Measurements from ENCODE around the gene MROH8.

MROH8 gene

DNA sequence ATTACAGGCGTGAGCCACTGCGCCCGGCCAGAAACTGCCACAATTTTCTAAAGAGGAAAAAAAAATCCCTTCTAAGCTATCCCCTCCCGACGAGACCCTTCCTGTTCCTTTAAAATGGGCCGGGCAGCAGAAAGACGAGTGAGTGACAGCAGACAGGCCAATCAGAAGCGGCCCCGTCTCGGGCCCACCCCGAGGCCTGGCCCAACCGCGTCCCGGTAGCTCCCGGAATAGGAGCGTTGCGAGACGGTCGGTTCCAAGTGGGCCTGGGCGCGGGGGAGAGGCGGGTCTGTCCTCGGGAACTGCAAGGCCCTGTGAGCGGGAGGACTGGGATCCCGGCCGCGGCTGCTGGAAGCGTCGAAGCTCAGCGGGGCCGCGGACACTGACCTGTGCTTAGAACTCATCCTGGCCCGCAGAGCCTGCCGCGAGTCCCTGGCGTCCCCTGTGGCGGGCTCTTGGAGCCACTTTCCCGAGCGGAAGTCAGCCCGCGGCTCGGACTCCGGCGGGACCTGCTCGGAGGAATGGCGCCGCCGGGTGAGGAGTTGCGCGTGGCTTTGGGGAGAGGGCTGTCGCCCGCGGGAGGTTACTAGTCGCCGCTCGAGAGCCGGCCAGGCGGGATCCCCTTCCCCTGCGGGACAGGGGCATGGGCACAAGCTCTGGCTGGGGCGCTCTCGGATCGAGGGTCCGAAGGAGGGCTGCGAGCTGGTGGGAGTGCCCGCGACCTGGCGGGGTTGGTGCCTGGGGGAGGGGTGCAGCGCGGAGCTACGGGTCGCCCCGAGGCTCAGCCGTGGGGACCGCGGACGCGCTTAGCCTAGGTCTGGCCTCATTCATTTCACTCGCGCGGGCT is at the start of gene MROH8, which contains the start of gene RPN2:
MROH8 (minus strand) TSS at position 710 of the 844 bp plus-strand sequence.
RPN2 (plus strand) TSS at position 492 of the 844 bp plus-strand sequence; CDS start at position 519, 27 bp downstream.
- in situ Hi-C loops (cut with MboI; ENCODE audit: low sequenced_read_pairs): no loop called here
- H3K27me3 ChIP-seq (ENCODE audit: low read depth): no peaks in the 10 kb centered on the region
- peak within 1 kb of the TSS; percentile 99 for H3K4me3 ChIP-seq
- peak; percentile 96 to 98 for DNase-seq (ENCODE audit: low spot score in 2 of 2)
- H3K4me1 ChIP-seq: peaks cover 11% of the 10 kb centered on the region
- H3K9me3 ChIP-seq: no peaks in the 10 kb centered on the region
- H3K36me3 ChIP-seq (replicated peaks): peaks cover 16% of the 10 kb centered on the region

DNA sequence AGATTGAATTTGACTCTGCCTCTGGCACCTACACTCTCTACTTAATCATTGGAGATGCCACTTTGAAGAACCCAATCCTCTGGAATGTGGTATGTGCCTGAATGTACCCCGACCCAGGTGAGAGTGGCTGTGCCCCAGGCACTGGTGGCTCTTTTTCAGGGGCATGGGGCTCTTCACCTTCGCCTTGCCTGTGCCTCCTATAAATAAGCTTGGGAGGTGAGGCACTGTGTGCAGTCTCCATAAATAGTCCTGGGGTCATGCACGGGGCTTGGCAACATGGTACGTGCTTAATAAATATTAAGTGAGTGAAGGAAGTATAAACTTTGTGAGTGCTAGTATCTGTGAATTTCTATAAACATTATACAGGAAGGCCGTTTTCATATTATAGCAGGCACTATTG is 49.3 kb upstream of the MROH8 start:
- Histone ChIP-seq H3K4me3 (no peak overlapping the region), H3K27me3 (ENCODE audit: low read depth) (no peaks in the 10 kb centered on the region), H3K4me1 (peaks cover 13% of the 10 kb centered on the region), H3K36me3 (replicated peaks) (peaks cover 97% of the 10 kb centered on the region), H3K9me3 (no peaks in the 10 kb centered on the region)
- no peak for DNase-seq (ENCODE audit: low spot score in 2 of 2)
- in situ Hi-C loops (cut with MboI; ENCODE audit: low sequenced_read_pairs): no loop called here

DNA sequence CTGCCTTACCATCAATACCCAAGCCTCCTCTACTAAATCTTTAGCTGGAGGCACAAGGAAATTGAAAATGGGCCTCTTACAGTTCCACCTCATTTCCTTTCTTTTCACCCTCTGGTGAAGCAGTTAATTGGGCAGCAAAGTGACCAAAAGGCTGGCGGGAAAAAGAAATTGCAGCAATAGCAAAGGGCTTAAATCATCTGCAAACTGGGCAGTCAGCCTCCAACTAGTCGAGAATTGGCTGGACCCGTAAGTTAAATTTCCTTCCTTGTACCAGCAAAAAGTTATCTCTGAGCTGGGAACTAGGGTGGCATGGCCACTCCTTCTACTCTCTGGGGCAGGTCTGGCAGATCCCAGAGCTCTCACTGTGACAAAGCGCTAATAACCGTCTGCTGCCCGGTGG is 48.7 kb upstream of the MROH8 start:
- Histone ChIP-seq H3K36me3 (replicated peaks) (peaks cover 97% of the 10 kb centered on the region), H3K9me3 (no peaks in the 10 kb centered on the region), H3K4me1 (peaks cover 14% of the 10 kb centered on the region), H3K4me3 (no peak overlapping the region), H3K27me3 (ENCODE audit: low read depth) (no peaks in the 10 kb centered on the region)
- no peak for DNase-seq (ENCODE audit: low spot score in 2 of 2)
- in situ Hi-C loops (cut with MboI; ENCODE audit: low sequenced_read_pairs): no loop called here

DNA sequence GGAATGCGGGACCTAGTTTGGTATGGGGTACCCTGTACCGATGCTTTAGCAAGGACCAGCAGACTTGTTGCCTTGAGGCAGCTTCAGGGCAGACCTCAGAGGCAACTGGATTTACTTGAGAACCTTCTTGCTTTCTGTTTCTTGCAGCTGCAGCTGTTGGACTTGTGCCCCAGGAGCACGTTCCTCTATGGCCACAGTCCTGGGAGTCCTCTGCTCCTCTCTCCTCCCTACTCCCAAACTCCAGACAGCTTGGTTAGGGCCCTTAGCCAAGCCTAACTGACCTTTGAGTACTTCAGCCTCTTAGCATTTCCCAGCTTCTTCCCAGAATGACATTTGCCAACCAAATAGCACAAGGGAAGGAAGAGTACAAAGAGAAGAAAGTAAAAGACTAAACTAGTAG is 47.5 kb upstream of the MROH8 start:
- H3K9me3 ChIP-seq: no peaks in the 10 kb centered on the region
- no peak for DNase-seq (ENCODE audit: low spot score in 2 of 2)
- peaks cover 23% of the 10 kb centered on the region for H3K4me1 ChIP-seq
- H3K4me3 ChIP-seq: no peak overlapping the region
- in situ Hi-C loops (cut with MboI; ENCODE audit: low sequenced_read_pairs): no loop called here
- peaks cover 95% of the 10 kb centered on the region for H3K36me3 ChIP-seq (replicated peaks)
- H3K27me3 ChIP-seq (ENCODE audit: low read depth): no peaks in the 10 kb centered on the region

DNA sequence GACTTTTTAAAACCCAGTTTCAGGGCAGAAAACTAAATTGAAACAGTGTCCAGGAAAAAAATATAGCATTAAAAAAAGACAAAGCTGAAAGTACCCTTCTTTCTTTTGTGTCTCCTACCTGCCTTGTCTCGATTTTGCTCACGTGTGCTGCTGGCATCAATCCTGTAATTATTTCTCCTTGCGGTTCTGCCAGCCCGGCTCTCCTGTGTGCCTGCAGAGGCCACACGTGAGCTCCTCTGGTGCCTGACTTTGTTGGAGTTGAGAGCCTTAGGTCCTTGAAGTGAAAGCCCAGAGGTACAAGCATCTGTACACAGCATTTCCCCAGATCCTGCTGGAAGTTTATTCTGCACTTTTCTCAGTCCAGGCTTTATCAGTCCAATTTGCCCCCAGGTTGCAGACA is 45.8 kb upstream of the MROH8 start:
- Histone ChIP-seq H3K27me3 (ENCODE audit: low read depth) (no peaks in the 10 kb centered on the region), H3K9me3 (no peaks in the 10 kb centered on the region), H3K4me1 (peaks cover 36% of the 10 kb centered on the region), H3K4me3 (no peak overlapping the region), H3K36me3 (replicated peaks) (peaks cover 81% of the 10 kb centered on the region)
- in situ Hi-C loops (cut with MboI; ENCODE audit: low sequenced_read_pairs): no loop called here
- DNase-seq (ENCODE audit: low spot score in 2 of 2): no peak

DNA sequence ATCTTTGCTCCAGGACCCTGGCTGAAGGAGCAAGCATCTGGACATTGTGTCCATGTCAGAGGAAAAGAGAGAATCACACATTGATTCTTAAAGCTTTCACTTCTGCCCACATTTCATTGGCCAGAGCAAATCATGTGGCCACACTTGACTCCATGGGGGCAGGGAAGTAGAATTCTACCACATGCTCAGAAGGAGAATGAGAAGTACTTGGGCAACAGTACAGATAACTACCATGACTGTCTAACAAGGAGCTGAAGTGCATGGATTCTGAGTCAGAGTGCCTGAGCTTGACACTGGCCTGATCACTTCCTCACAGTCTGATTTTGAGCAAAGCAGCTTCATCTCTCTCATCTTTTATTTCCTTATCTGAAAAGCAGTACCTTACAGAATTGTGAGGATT is 43.7 kb upstream of the MROH8 start:
- in situ Hi-C loops (cut with MboI; ENCODE audit: low sequenced_read_pairs): no loop called here
- Histone ChIP-seq H3K27me3 (ENCODE audit: low read depth) (no peaks in the 10 kb centered on the region), H3K36me3 (replicated peaks) (peaks cover 71% of the 10 kb centered on the region), H3K4me3 (no peak overlapping the region), H3K9me3 (no peaks in the 10 kb centered on the region), H3K4me1 (peaks cover 29% of the 10 kb centered on the region)
- peak in 1 of 2 experiments; percentile 8 for DNase-seq (ENCODE audit: low spot score in 2 of 2)

DNA sequence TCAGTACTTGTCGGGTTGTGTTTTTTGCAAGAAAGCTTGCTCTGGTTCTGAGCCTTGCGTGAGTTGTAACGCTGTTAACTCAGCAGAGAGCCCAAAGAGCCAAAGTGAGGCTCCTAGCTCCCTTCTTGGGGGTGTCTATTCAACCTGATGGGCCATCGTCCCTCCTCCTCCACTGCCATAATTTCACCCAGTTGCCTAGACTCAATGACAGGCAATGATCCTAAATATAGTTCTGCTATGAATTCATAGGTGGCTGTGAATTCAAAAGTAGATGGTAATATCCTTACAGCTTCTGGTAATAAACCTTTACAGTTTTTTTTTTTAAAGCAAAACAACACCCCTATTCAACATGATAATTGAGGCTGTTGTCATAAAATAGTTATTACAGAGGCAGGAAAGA is 42.7 kb upstream of the MROH8 start:
- in situ Hi-C loops (cut with MboI; ENCODE audit: low sequenced_read_pairs): no loop called here
- no peaks in the 10 kb centered on the region for H3K9me3 ChIP-seq
- H3K4me1 ChIP-seq: peaks cover 29% of the 10 kb centered on the region
- no peak overlapping the region for H3K4me3 ChIP-seq
- no peak for DNase-seq (ENCODE audit: low spot score in 2 of 2)
- no peaks in the 10 kb centered on the region for H3K27me3 ChIP-seq (ENCODE audit: low read depth)
- peaks cover 61% of the 10 kb centered on the region for H3K36me3 ChIP-seq (replicated peaks)

DNA sequence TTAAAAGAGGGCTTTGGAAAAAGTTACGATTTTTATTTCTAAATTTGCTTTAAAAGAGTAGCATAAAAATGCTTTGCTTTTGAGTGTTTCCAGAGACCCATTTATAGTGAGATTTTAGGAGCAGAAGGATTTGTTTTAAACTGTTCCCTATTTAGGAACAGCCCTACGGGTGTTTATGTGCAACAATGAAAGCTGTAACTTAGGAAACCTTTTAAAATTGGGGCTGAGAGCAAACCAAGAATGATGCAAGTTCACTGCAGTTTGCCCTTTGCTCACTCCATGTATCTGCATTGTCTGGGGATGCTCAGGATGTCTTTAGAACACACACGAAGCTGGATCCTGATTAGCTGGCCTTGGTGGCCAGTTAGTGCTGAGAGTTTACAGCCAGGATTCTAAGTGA is 41.4 kb upstream of the MROH8 start:
- in situ Hi-C loops (cut with MboI; ENCODE audit: low sequenced_read_pairs): no loop called here
- Histone ChIP-seq H3K9me3 (no peaks in the 10 kb centered on the region), H3K4me1 (peaks cover 29% of the 10 kb centered on the region), H3K27me3 (ENCODE audit: low read depth) (no peaks in the 10 kb centered on the region), H3K36me3 (replicated peaks) (peaks cover 58% of the 10 kb centered on the region), H3K4me3 (no peak overlapping the region)
- DNase-seq (ENCODE audit: low spot score in 2 of 2): peak; percentile 46 to 59

DNA sequence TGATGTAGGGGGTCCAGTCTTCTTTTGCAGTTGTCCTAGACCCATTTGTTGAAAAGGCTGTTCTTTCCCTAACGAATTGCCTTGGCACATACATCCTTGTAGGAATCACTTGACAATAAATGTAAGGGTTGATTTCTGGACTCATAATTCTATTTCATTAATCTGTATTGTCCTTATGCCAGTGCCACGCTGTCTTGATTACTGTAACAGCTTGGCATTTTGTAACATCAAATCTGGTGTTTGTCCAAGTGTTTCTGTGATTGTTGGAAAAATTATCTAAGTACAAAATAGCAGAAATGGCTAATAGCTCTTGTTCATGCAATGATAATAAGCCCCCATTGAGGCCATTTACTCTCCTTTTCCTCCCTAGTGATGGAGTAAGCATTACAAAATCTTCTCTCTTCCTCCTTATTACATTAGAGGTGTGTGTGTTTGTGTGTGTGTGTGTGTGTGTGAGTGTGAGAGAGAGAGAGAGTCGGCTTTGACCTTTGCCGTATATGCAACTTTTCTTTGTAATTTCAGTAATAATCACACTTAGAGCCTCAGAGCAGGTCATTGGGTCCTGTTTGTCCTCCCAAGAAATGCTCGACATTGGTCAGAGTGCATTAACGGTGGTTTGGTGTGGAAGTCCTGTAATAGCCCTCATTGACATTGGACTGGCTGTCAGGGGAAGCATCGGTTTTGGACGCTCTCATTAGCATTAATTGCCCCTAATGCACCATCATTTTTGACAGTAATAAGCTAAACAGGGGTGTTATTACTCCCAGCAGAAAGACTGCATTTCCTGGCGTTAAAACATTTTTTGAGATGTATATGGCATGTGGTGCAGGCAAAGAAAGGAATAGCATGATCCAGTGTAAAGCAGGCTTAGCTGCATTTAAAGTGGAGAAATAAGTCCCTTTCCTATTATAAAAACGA is 40.7 kb upstream of the MROH8 start:
- DNase-seq (ENCODE audit: low spot score in 2 of 2): no peak
- H3K27me3 ChIP-seq (ENCODE audit: low read depth): no peaks in the 10 kb centered on the region
- H3K4me3 ChIP-seq: no peak overlapping the region
- H3K9me3 ChIP-seq: no peaks in the 10 kb centered on the region
- H3K4me1 ChIP-seq: peaks cover 29% of the 10 kb centered on the region
- peaks cover 54% of the 10 kb centered on the region for H3K36me3 ChIP-seq (replicated peaks)
- in situ Hi-C loops (cut with MboI; ENCODE audit: low sequenced_read_pairs): no loop called here

DNA sequence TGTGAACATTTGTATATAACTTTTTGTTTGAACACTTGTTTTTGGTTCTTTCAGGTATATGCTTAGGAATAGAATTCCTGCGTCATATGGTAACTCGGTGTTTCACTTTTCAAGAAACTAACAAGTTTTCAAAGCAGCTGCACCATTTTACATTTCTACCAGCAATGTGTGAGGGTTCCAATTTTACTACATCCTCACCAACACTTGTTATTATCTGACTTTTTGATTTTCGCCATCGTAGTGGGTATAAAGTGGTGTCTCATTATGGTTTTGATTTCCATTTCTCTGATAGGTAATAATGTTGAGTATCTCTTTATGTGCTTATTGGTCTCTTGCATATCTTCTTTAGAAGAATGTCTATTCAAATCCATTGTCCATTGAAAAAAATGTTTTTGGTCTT is 39.6 kb upstream of the MROH8 start:
- H3K27me3 ChIP-seq (ENCODE audit: low read depth): no peaks in the 10 kb centered on the region
- no peak for DNase-seq (ENCODE audit: low spot score in 2 of 2)
- H3K9me3 ChIP-seq: no peaks in the 10 kb centered on the region
- H3K4me3 ChIP-seq: no peak overlapping the region
- peaks cover 29% of the 10 kb centered on the region for H3K4me1 ChIP-seq
- H3K36me3 ChIP-seq (replicated peaks): peaks cover 52% of the 10 kb centered on the region
- in situ Hi-C loops (cut with MboI; ENCODE audit: low sequenced_read_pairs): no loop called here

DNA sequence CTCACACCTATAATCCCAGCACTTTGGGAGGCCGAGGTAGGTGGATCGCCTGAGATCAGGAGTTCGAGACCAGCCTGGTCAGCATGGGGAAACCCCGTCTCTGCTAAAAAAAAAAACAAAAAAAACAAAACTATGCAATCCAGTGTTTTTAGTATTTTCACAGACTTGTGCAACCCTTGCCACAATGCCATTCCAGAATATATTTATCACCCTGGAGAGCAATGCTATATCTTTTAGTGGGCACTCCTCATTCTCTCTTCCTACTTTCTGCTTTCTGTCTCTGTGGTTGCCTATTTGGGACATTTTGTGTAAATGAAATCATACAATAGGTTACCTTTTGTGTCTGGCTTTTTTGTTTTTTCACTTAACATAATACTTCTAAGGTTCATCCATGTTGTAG is 39.1 kb upstream of the MROH8 start:
- Histone ChIP-seq H3K9me3 (no peaks in the 10 kb centered on the region), H3K4me1 (peaks cover 29% of the 10 kb centered on the region), H3K4me3 (no peak overlapping the region), H3K36me3 (replicated peaks) (peaks cover 52% of the 10 kb centered on the region), H3K27me3 (ENCODE audit: low read depth) (no peaks in the 10 kb centered on the region)
- in situ Hi-C loops (cut with MboI; ENCODE audit: low sequenced_read_pairs): no loop called here
- DNase-seq (ENCODE audit: low spot score in 2 of 2): no peak

DNA sequence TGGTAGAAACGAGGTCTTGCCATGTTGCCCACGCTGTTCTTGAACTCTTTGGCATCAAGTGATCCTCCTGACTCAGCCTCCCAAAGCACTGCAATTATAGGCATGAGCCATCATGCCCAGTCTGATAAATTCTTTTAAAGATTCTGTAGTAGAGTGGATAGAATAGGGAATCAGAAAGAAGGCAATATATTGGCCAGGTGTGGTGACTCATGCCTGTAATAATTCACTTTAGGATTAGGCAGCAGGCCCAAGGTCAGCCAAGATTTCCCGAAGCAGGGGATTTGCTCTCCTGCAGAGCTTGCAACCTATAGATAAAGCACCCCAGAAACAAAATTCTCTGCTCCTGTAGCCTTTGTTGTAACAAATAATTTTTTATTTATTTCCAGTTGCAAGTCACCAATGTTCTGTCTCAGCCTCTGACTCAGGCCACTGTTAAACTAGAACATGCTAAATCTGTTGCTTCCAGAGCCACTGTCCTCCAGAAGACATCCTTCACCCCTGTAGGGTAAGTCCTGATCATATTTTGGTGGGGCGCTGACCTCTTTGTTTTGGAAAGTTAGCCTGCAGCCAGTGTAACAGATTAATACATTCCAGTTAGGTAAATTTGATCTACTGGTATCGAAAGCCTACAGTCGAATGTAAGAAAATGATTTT is 30.4 kb upstream of the MROH8 start:
- Histone ChIP-seq H3K27me3 (ENCODE audit: low read depth) (no peaks in the 10 kb centered on the region), H3K36me3 (replicated peaks) (peaks cover 94% of the 10 kb centered on the region), H3K4me1 (no peaks in the 10 kb centered on the region), H3K4me3 (no peak overlapping the region), H3K9me3 (no peaks in the 10 kb centered on the region)
- peak in 1 of 2 experiments; percentile 2 for DNase-seq (ENCODE audit: low spot score in 2 of 2)
- in situ Hi-C loops (cut with MboI; ENCODE audit: low sequenced_read_pairs): no loop called here

DNA sequence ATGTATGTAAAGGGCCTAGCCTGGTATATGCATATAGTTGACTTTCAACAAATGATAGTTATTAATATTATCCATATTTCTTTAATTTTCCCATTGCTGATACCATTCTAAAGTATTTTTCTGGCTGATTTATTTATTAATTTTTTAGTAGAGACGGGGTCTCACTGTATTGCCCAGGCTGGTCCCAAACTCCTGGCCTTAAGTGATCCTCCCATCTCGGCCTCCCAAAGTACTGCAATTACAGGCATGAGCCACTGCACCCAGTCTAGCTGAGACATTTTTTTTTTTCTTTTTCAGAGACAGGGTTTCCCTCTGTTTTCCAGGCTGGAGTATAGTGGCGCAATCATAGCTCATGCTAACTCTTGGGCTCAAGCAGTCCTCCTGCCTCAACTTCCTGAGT is 29.8 kb upstream of the MROH8 start:
- in situ Hi-C loops (cut with MboI; ENCODE audit: low sequenced_read_pairs): no loop called here
- Histone ChIP-seq H3K4me1 (no peaks in the 10 kb centered on the region), H3K4me3 (no peak overlapping the region), H3K36me3 (replicated peaks) (peaks cover 94% of the 10 kb centered on the region), H3K27me3 (ENCODE audit: low read depth) (no peaks in the 10 kb centered on the region), H3K9me3 (no peaks in the 10 kb centered on the region)
- no peak for DNase-seq (ENCODE audit: low spot score in 2 of 2)
